HepG2 (cell line): ENCODE measurements around the gene TOP1. TPM values are rescaled to one million over a fixed set of nuclear protein-coding genes. Genes with fewer than 3 reads are reported as not detected.

Experiments used
- AHR ChIP-seq: IDR thresholded peaks from 2 replicates; pipeline ENCODE4 v1.6.1; 2018; ENCODE audit warnings: missing genetic modification reagents, missing compliant biosample characterization
- BHLHE40 ChIP-seq: IDR thresholded peaks from 2 replicates; pipeline ENCODE4 v1.6.1; 2011; ENCODE audit warnings: low read length, improper control_type of control experiment
- CHD2 ChIP-seq: IDR thresholded peaks from 2 replicates; pipeline ENCODE4 v1.6.1; 2011; ENCODE audit warnings: low read depth, low read length, improper control_type of control experiment
- PAXIP1 ChIP-seq: sonication (generic); formaldehyde crosslinking; conservative IDR thresholded peaks from 2 replicates; pipeline ENCODE4 v1.4.0; 2020; ENCODE audit warnings: mild to moderate bottlenecking, missing genetic modification reagents, moderate library complexity
- RELA ChIP-seq: sonication (generic); formaldehyde crosslinking; IDR thresholded peaks from 2 replicates; pipeline ENCODE4 v1.4.0; 2020; ENCODE audit warnings: missing genetic modification reagents
- SAP130 ChIP-seq: IDR thresholded peaks from 2 replicates; pipeline ENCODE4 v1.6.1; 2016; ENCODE audit warnings: low read depth
- SETDB1 ChIP-seq: sonication (generic); formaldehyde crosslinking; IDR thresholded peaks from 2 replicates; pipeline ENCODE4 v1.5.1; 2020; ENCODE audit warnings: missing genetic modification reagents, mild to moderate bottlenecking, borderline replicate concordance
- SMAD1 ChIP-seq: sonication (generic); formaldehyde crosslinking; IDR thresholded peaks from 2 replicates; pipeline ENCODE4 v1.4.0; 2020; ENCODE audit warnings: missing genetic modification reagents, low read depth, mild to moderate bottlenecking, borderline replicate concordance
- ZNF44 ChIP-seq: sonication (generic); formaldehyde crosslinking; IDR thresholded peaks from 2 replicates; pipeline ENCODE4 v1.5.1; 2020; ENCODE audit warnings: mild to moderate bottlenecking, missing genetic modification reagents
- ZNF501 ChIP-seq: sonication (generic); formaldehyde crosslinking; IDR thresholded peaks from 2 replicates; pipeline ENCODE4 v1.5.1; 2020; ENCODE audit warnings: mild to moderate bottlenecking, moderate library complexity, missing genetic modification reagents
- ZNF749 ChIP-seq: sonication (generic); formaldehyde crosslinking; IDR thresholded peaks from 2 replicates; pipeline ENCODE4 v1.8.0; 2022; ENCODE audit warnings: mild to moderate bottlenecking, missing genetic modification reagents, moderate library complexity, borderline replicate concordance
- ZNF878 ChIP-seq: sonication (generic); formaldehyde crosslinking; IDR thresholded peaks from 2 replicates; pipeline ENCODE4 v1.8.1; 2023; ENCODE audit warnings: mild to moderate bottlenecking, missing genetic modification reagents, moderate library complexity
- ZNF891 ChIP-seq: sonication (generic); formaldehyde crosslinking; IDR thresholded peaks from 2 replicates; pipeline ENCODE4 v1.5.0; 2020; ENCODE audit warnings: mild to moderate bottlenecking, missing genetic modification reagents
- polyA plus RNA-seq, 8 experiments: library from polyadenylated mRNA; depleted of rRNA in 3 of 8; stranded (reverse) in 7 of 8; unstranded in 1 of 8; fragments of >200 nt; fragmentation: Illumina TruSeq in 4 of 8; extraction: Trizol in 4 of 8; gene quantifications; 2 replicates each; pipeline versions ENCODE4 v1.2.1 to v1.2.3, GENCODE V29; 2011 to 2016; ENCODE audit warnings: low read depth in 4 of 8, missing spikeins in 1 of 8, mixed read lengths in 1 of 8; ENCODE audit not compliant: insufficient read depth in 1 of 8
- total RNA-seq, 5 experiments: library from RNA; depleted of rRNA; stranded (reverse); fragments of >200 nt; fragmentation: Illumina TruSeq; extraction: Trizol; gene quantifications; 2 replicates each; pipeline ENCODE4 v1.2.3, GENCODE V29; 2016; ENCODE audit warnings: low read depth in 1 of 5
- TF ChIP-seq, protein P1 (sequence below): IDR thresholded peaks from 2 replicates; pipeline ENCODE4 v1.4.0; 2020; ENCODE audit warnings: mild to moderate bottlenecking, missing genetic modification reagents
- TF ChIP-seq, protein P2 (sequence below): sonication (generic); formaldehyde crosslinking; conservative IDR thresholded peaks from 2 replicates; pipeline ENCODE4 v1.8.0; 2022; ENCODE audit warnings: mild to moderate bottlenecking, moderate library complexity, missing genetic modification reagents
- TF ChIP-seq, protein P3 (sequence below): sonication (generic); formaldehyde crosslinking; IDR thresholded peaks from 2 replicates; pipeline ENCODE4 v1.4.0; 2020; ENCODE audit warnings: missing genetic modification reagents

The TOP1 gene
- total and polyA plus RNA-seq, 2 of the 13 experiments (the other 11 are each of a cell fraction or from before 2014, with no cell fraction given), result 10.2 to 19.4 TPM

GRCh38 chr20:41151134-41151869 is 122.7 kb downstream of the TOP1 start (continued):
- TF ChIP-seq, protein P1, sequence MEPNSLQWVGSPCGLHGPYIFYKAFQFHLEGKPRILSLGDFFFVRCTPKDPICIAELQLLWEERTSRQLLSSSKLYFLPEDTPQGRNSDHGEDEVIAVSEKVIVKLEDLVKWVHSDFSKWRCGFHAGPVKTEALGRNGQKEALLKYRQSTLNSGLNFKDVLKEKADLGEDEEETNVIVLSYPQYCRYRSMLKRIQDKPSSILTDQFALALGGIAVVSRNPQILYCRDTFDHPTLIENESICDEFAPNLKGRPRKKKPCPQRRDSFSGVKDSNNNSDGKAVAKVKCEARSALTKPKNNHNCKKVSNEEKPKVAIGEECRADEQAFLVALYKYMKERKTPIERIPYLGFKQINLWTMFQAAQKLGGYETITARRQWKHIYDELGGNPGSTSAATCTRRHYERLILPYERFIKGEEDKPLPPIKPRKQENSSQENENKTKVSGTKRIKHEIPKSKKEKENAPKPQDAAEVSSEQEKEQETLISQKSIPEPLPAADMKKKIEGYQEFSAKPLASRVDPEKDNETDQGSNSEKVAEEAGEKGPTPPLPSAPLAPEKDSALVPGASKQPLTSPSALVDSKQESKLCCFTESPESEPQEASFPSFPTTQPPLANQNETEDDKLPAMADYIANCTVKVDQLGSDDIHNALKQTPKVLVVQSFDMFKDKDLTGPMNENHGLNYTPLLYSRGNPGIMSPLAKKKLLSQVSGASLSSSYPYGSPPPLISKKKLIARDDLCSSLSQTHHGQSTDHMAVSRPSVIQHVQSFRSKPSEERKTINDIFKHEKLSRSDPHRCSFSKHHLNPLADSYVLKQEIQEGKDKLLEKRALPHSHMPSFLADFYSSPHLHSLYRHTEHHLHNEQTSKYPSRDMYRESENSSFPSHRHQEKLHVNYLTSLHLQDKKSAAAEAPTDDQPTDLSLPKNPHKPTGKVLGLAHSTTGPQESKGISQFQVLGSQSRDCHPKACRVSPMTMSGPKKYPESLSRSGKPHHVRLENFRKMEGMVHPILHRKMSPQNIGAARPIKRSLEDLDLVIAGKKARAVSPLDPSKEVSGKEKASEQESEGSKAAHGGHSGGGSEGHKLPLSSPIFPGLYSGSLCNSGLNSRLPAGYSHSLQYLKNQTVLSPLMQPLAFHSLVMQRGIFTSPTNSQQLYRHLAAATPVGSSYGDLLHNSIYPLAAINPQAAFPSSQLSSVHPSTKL (CRISPR knock-in tag), result peak; percentile 65
- TF ChIP-seq SMAD1 (CRISPR knock-in tag) (no peak), ZNF749 (CRISPR knock-in tag) (no peak), ZNF891 (CRISPR knock-in tag) (no peak), PAXIP1 (CRISPR knock-in tag) (0 out of 2 replicates have a peak, but pooled peaks have one; percentile 21), ZNF501 (CRISPR knock-in tag) (peak; percentile 60; the same call in 1 of the 2 replicates), BHLHE40 (no peak), AHR (CRISPR knock-in tag) (no peak), ZNF44 (CRISPR knock-in tag) (no peak), SAP130 (CRISPR knock-in tag) (peak; percentile 77), RELA (CRISPR knock-in tag) (no peak), SETDB1 (CRISPR knock-in tag) (no peak), ZNF878 (CRISPR knock-in tag) (no peak), CHD2 (no peak)
- TF ChIP-seq, protein P2, sequence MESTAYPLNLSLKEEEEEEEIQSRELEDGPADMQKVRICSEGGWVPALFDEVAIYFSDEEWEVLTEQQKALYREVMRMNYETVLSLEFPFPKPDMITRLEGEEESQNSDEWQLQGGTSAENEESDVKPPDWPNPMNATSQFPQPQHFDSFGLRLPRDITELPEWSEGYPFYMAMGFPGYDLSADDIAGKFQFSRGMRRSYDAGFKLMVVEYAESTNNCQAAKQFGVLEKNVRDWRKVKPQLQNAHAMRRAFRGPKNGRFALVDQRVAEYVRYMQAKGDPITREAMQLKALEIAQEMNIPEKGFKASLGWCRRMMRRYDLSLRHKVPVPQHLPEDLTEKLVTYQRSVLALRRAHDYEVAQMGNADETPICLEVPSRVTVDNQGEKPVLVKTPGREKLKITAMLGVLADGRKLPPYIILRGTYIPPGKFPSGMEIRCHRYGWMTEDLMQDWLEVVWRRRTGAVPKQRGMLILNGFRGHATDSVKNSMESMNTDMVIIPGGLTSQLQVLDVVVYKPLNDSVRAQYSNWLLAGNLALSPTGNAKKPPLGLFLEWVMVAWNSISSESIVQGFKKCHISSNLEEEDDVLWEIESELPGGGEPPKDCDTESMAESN, result no peak
- TF ChIP-seq, protein P3, sequence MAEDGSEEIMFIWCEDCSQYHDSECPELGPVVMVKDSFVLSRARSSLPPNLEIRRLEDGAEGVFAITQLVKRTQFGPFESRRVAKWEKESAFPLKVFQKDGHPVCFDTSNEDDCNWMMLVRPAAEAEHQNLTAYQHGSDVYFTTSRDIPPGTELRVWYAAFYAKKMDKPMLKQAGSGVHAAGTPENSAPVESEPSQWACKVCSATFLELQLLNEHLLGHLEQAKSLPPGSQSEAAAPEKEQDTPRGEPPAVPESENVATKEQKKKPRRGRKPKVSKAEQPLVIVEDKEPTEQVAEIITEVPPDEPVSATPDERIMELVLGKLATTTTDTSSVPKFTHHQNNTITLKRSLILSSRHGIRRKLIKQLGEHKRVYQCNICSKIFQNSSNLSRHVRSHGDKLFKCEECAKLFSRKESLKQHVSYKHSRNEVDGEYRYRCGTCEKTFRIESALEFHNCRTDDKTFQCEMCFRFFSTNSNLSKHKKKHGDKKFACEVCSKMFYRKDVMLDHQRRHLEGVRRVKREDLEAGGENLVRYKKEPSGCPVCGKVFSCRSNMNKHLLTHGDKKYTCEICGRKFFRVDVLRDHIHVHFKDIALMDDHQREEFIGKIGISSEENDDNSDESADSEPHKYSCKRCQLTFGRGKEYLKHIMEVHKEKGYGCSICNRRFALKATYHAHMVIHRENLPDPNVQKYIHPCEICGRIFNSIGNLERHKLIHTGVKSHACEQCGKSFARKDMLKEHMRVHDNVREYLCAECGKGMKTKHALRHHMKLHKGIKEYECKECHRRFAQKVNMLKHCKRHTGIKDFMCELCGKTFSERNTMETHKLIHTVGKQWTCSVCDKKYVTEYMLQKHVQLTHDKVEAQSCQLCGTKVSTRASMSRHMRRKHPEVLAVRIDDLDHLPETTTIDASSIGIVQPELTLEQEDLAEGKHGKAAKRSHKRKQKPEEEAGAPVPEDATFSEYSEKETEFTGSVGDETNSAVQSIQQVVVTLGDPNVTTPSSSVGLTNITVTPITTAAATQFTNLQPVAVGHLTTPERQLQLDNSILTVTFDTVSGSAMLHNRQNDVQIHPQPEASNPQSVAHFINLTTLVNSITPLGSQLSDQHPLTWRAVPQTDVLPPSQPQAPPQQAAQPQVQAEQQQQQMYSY (CRISPR knock-in tag), result no peak
